Prostate gland (tissue), 2 donors: ENCODE measurements around the gene CELSR3.

Source experiments
- POLR2A ChIP-seq: fragments of 450-650 bp; IDR thresholded peaks from one replicate; pipeline ENCODE4 v1.6.1; 2016; ENCODE audit warnings: antibody characterized with exemption, mild to moderate bottlenecking
- POLR2AphosphoS5 ChIP-seq: sonication (generic); formaldehyde crosslinking; IDR thresholded peaks from one replicate; pipeline ENCODE4 v1.6.1; 2017; ENCODE audit warnings: antibody characterized with exemption
- TF ChIP-seq, protein P1 (sequence below), 4 experiments: fragments of 200-600 bp in 2 of 4; fragments of 450-650 bp in 2 of 4; sonication (generic) in 2 of 4; IDR thresholded peaks; 1 replicate in 3 of 4; 2 replicates in 1 of 4; pipeline ENCODE4 v1.5.1; 2016 to 2019; ENCODE audit warnings: antibody characterized with exemption in 4 of 4, mild to moderate bottlenecking in 2 of 4, moderate library complexity in 2 of 4

DNA sequence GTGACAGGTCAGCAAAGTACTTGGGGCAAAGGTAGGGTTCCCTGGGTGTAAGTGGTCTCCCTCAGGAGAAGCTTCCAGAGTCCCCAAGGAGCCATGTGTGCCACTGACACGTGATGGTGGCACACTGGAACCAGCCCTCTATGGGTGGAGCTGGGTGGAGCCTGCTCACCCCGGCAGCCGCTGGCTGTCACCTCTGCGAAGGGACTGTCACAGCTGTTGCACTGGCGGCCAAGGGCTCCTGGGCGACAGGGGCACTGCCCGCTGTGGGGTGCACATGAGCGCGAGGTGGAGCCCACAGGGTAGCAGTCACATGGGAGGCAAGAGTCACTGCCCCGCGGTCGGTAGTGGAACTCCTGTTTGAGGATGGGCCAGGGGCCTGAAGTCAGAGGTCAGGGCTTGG lies 12.0 kb downstream of the CELSR3 start:
- TF ChIP-seq, protein P1, sequence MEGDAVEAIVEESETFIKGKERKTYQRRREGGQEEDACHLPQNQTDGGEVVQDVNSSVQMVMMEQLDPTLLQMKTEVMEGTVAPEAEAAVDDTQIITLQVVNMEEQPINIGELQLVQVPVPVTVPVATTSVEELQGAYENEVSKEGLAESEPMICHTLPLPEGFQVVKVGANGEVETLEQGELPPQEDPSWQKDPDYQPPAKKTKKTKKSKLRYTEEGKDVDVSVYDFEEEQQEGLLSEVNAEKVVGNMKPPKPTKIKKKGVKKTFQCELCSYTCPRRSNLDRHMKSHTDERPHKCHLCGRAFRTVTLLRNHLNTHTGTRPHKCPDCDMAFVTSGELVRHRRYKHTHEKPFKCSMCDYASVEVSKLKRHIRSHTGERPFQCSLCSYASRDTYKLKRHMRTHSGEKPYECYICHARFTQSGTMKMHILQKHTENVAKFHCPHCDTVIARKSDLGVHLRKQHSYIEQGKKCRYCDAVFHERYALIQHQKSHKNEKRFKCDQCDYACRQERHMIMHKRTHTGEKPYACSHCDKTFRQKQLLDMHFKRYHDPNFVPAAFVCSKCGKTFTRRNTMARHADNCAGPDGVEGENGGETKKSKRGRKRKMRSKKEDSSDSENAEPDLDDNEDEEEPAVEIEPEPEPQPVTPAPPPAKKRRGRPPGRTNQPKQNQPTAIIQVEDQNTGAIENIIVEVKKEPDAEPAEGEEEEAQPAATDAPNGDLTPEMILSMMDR (IDR thresholded peaks at IDR 0.05): no peak
- TF ChIP-seq POLR2AphosphoS5: no peak
- no peak for TF ChIP-seq POLR2A
